HepG2 (cell line): ENCODE measurements around the gene TEKT5.

Source experiments
- CBFB ChIP-seq: sonication (generic); formaldehyde crosslinking; IDR thresholded peaks from 2 replicates; pipeline ENCODE4 v1.4.0; 2020; ENCODE audit warnings: missing genetic modification reagents
- EP300 ChIP-seq, 3 experiments: sonication (generic) in 1 of 3; formaldehyde crosslinking in 1 of 3; IDR thresholded peaks; 2 replicates each; pipeline versions ENCODE4 v1.5.1 to v1.6.1; 2011 to 2020; ENCODE audit warnings: low read depth in 2 of 3, low read length in 2 of 3, borderline replicate concordance in 1 of 3, improper control_type of control experiment in 1 of 3, mild to moderate bottlenecking in 1 of 3, missing genetic modification reagents in 1 of 3, moderate library complexity in 1 of 3
- ERF ChIP-seq: IDR thresholded peaks from 2 replicates; pipeline ENCODE4 v1.6.1; 2018; ENCODE audit warnings: missing biosample characterization, missing genetic modification reagents
- MAFK ChIP-seq, 2 experiments: IDR thresholded peaks in 1 of 2; conservative IDR thresholded peaks in 1 of 2; 2 replicates each; pipeline ENCODE4 v1.6.1; 2011; ENCODE audit warnings: improper control_type of control experiment in 2 of 2, low read length in 2 of 2
- POLR2A ChIP-seq, 2 experiments: IDR thresholded peaks; 2 replicates each; pipeline ENCODE4 v1.6.1; 2011; ENCODE audit warnings: low read depth in 2 of 2, low read length in 2 of 2, mild to moderate bottlenecking in 1 of 2, moderate library complexity in 1 of 2; ENCODE audit not compliant: insufficient read depth in 1 of 2
- SMARCE1 ChIP-seq: fragments of 450-650 bp; IDR thresholded peaks from 2 replicates; pipeline ENCODE4 v1.6.1; 2017; ENCODE audit warnings: borderline replicate concordance
- STAT5B ChIP-seq: sonication (generic); formaldehyde crosslinking; IDR thresholded peaks from 2 replicates; pipeline ENCODE4 v1.4.0; 2020; ENCODE audit warnings: missing genetic modification reagents
- TP53 ChIP-seq: sonication (generic); formaldehyde crosslinking; conservative IDR thresholded peaks from 2 replicates; pipeline ENCODE4 v1.4.0; 2020; ENCODE audit warnings: missing genetic modification reagents
- WIZ ChIP-seq: sonication (generic); formaldehyde crosslinking; IDR thresholded peaks from 2 replicates; pipeline ENCODE4 v1.5.1; 2020; ENCODE audit warnings: mild to moderate bottlenecking, missing genetic modification reagents
- ZNF629 ChIP-seq: sonication (generic); formaldehyde crosslinking; conservative IDR thresholded peaks from 2 replicates; pipeline ENCODE4 v1.5.0; 2020; ENCODE audit warnings: missing genetic modification reagents
- TF ChIP-seq, protein P1 (sequence below): sonication (generic); formaldehyde crosslinking; IDR thresholded peaks from 2 replicates; pipeline ENCODE4 v1.5.0; 2020; ENCODE audit warnings: mild to moderate bottlenecking, missing genetic modification reagents, moderate library complexity
- TF ChIP-seq, protein P2 (sequence below): IDR thresholded peaks from 2 replicates; pipeline ENCODE4 v1.6.1; 2018; ENCODE audit warnings: missing genetic modification reagents, mild to moderate bottlenecking, missing compliant biosample characterization

DNA sequence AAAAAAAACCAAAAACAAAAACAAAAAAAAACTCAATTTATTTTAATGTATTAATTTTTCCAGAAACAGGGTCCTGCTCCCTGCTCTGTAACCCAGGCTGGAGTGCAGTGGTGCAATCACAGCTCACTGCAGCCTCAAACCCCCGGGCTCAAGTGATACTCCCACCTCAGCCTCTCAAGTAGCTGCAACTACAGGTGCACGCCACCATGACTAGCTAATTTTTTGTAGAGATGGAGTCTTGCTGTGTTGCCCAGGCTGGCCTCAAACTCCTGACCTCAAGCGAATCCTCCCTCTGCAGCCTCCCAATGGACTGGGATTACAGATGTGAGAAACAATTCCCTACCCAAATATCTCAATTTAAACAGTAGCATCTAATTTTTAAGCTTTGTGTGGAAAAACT, 89.1 kb downstream of the TEKT5 start:
- TF ChIP-seq MAFK (conservative IDR thresholded peaks at IDR 0.05 in 1 of 2, IDR thresholded peaks at IDR 0.05 in 1 of 2; ENCODE audit: low read length in 2 of 2) (no peak), ERF (no peak), POLR2A (IDR thresholded peaks at IDR 0.05; ENCODE audit: insufficient read depth in 1 of 2, low read depth in 2 of 2, low read length in 2 of 2) (no peak), STAT5B (CRISPR knock-in tag) (no peak), ZNF629 (CRISPR knock-in tag) (no peak), WIZ (CRISPR knock-in tag) (no peak), SMARCE1 (no peak), EP300 (IDR thresholded peaks at IDR 0.05; ENCODE audit: low read depth in 2 of 2, low read length in 2 of 2) (no peak), EP300 (CRISPR knock-in tag; IDR thresholded peaks at IDR 0.05; ENCODE audit: borderline replicate concordance) (no peak), TP53 (no peak), CBFB (CRISPR knock-in tag) (no peak)
- TF ChIP-seq, protein P1, sequence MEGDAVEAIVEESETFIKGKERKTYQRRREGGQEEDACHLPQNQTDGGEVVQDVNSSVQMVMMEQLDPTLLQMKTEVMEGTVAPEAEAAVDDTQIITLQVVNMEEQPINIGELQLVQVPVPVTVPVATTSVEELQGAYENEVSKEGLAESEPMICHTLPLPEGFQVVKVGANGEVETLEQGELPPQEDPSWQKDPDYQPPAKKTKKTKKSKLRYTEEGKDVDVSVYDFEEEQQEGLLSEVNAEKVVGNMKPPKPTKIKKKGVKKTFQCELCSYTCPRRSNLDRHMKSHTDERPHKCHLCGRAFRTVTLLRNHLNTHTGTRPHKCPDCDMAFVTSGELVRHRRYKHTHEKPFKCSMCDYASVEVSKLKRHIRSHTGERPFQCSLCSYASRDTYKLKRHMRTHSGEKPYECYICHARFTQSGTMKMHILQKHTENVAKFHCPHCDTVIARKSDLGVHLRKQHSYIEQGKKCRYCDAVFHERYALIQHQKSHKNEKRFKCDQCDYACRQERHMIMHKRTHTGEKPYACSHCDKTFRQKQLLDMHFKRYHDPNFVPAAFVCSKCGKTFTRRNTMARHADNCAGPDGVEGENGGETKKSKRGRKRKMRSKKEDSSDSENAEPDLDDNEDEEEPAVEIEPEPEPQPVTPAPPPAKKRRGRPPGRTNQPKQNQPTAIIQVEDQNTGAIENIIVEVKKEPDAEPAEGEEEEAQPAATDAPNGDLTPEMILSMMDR: no peak
- TF ChIP-seq, protein P2, sequence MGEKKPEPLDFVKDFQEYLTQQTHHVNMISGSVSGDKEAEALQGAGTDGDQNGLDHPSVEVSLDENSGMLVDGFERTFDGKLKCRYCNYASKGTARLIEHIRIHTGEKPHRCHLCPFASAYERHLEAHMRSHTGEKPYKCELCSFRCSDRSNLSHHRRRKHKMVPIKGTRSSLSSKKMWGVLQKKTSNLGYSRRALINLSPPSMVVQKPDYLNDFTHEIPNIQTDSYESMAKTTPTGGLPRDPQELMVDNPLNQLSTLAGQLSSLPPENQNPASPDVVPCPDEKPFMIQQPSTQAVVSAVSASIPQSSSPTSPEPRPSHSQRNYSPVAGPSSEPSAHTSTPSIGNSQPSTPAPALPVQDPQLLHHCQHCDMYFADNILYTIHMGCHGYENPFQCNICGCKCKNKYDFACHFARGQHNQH (CRISPR knock-in tag): no peak
